Left ventricle myocardium inferior (tissue), 1 donor: ENCODE results near the gene PIPOX. TPM values are rescaled to one million over a fixed set of nuclear protein-coding genes. Genes with fewer than 3 reads are reported as not detected.

Experiments used
- DNase-seq: peaks from one replicate; pipeline ENCODE4 v3.0.0-alpha.2; 2020
- H3K27ac ChIP-seq: fragments of 200-600 bp; replicated peaks from 2 replicates; pipeline ENCODE4 v1.8.0; 2021
- H3K27me3 ChIP-seq: fragments of 200-600 bp; 2 replicates; pipeline ENCODE4 v1.8.0; 2021; ENCODE audit warnings: low read depth
- H3K36me3 ChIP-seq: fragments of 200-600 bp; 2 replicates; pipeline ENCODE4 v1.8.0; 2021
- H3K4me1 ChIP-seq: fragments of 200-600 bp; 2 replicates; pipeline ENCODE4 v1.8.0; 2021
- H3K4me3 ChIP-seq: fragments of 200-600 bp; 2 replicates; pipeline ENCODE4 v1.8.0; 2021; ENCODE audit warnings: mild to moderate bottlenecking, moderate library complexity
- H3K9me3 ChIP-seq: fragments of 200-600 bp; replicated peaks from 2 replicates; pipeline ENCODE4 v1.8.0; 2021
- intact Hi-C: fragments of 100-400 bp; cut with micrococcal nuclease; formaldehyde crosslinking; loops from one replicate; pipeline ENCODE4 v1.11.0; 2022
- total RNA-seq: library from RNA; stranded (reverse); fragmentation: NEBNext Ultra II Directional; extraction: Animal tissue kit (Norgen Biotek cat#: 25700); gene quantifications from one replicate; pipeline ENCODE4 v1.2.1, GENCODE V29; 2021
- TF ChIP-seq, protein P1 (sequence below): fragments of 200-600 bp; IDR thresholded peaks from 2 replicates; pipeline ENCODE4 v1.8.0; 2021; ENCODE audit warnings: antibody characterized with exemption, mild to moderate bottlenecking, borderline replicate concordance
- donor health status: DM: no; HTN: yes; CAD: no; lungs with severe emphysema.

Gene PIPOX
- total RNA-seq, 1 donor from 2014 or later, result 0.60 TPM

DNA sequence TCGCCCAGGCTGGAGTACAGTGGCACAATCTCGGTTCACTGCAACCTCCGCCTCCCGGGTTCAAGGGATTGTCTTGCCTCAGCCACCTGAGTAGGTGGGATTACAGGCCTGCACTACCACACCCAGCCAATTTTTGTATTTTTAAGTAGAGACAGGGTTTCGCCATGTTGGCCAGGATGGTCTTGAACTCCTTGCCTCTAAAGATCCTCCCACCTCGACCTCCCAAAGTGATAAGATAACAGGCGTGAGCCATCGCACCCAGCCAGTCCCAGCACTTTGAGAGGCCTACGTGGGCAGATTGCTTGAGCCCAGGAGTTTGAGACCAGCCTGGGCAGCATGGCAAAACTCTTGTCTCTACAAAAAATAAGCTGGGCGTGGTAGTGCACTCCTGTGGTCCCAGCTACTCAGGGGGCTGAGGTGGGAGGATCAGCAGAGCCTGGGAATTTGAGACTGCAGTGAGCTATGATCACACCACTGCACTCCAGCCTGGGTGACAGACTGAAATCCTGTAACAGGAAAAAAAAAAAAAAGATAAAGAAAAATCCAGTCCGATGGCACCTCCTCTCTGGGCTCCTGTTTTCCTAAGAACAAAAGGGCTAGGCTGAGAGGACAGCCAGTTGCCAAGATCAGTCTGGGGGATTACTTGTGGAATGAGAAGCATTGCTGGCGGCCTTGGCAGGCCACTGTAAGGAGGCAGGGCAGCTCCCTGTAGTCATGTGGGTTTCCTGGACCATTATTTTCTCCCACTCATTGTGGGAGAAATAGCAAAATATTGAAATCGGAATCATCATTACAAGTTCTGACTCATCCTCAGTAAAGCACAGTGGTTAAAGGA is 3.0 kb upstream of the PIPOX start:
- H3K4me1 ChIP-seq, result peaks cover 9% of the 10 kb centered on the region
- TF ChIP-seq, protein P1, sequence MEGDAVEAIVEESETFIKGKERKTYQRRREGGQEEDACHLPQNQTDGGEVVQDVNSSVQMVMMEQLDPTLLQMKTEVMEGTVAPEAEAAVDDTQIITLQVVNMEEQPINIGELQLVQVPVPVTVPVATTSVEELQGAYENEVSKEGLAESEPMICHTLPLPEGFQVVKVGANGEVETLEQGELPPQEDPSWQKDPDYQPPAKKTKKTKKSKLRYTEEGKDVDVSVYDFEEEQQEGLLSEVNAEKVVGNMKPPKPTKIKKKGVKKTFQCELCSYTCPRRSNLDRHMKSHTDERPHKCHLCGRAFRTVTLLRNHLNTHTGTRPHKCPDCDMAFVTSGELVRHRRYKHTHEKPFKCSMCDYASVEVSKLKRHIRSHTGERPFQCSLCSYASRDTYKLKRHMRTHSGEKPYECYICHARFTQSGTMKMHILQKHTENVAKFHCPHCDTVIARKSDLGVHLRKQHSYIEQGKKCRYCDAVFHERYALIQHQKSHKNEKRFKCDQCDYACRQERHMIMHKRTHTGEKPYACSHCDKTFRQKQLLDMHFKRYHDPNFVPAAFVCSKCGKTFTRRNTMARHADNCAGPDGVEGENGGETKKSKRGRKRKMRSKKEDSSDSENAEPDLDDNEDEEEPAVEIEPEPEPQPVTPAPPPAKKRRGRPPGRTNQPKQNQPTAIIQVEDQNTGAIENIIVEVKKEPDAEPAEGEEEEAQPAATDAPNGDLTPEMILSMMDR, result no peak
- H3K36me3 ChIP-seq, result no peaks in the 10 kb centered on the region
- H3K27ac ChIP-seq, result no peak overlapping the region
- peaks cover 40% of the 10 kb centered on the region for H3K27me3 ChIP-seq
- peaks cover 4% of the 10 kb centered on the region for H3K9me3 ChIP-seq
- H3K4me3 ChIP-seq, result no peak overlapping the region
- DNase-seq, result no peak
- intact Hi-C loops, result no loop called here

DNA sequence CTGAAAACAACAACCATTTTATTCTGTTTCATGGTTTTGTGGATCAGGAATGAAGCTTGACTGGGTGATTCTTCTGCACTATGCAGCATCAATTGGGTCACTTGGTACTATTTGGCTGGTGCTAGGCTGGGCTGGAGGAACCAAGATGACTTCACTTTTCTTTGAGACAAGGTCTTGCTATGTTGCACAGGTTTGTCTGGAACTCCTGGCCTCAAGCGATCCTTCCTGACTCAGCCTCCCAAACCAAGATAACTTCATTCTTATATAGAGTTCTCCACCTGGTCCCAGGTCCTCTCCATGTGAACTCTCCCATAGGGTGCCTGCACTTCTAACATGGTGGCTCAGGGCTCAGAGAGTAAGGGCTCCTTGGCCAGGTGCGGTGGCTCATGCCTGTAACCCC is 1.9 kb upstream of the PIPOX start:
- Histone ChIP-seq H3K27me3 (peaks cover 38% of the 10 kb centered on the region), H3K4me1 (peaks cover 9% of the 10 kb centered on the region), H3K4me3 (no peak overlapping the region), H3K36me3 (no peaks in the 10 kb centered on the region), H3K9me3 (no peaks in the 10 kb centered on the region), H3K27ac (no peak overlapping the region)
- TF ChIP-seq, protein P1, result no peak
- intact Hi-C loops, result no loop called here
- no peak for DNase-seq

DNA sequence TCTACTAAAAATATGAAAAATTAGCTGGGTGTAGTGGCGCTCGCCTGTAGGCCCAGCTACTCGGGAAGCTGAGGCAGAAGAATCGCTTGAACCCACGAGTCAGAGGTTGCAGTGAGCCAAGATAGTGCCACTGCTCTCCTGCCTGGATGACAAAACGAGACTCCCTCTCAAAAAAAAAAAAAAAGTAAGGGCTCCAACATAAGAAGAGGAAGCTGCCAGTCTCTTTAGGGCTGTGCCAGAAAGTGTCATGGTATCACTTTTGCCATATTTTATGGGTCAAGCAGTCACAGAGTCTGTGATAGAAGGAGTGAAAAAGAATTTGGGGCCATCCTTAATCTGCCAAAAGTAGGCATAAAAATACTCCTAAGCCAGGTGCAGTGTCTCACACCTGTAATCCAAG is 1.4 kb upstream of the PIPOX start:
- no peaks in the 10 kb centered on the region for H3K36me3 ChIP-seq
- H3K9me3 ChIP-seq, result no peaks in the 10 kb centered on the region
- intact Hi-C loops, result no loop called here
- TF ChIP-seq, protein P1, result no peak
- peaks cover 9% of the 10 kb centered on the region for H3K4me1 ChIP-seq
- H3K27ac ChIP-seq, result no peak overlapping the region
- H3K4me3 ChIP-seq, result no peak overlapping the region
- H3K27me3 ChIP-seq, result peaks cover 38% of the 10 kb centered on the region
- no peak for DNase-seq

DNA sequence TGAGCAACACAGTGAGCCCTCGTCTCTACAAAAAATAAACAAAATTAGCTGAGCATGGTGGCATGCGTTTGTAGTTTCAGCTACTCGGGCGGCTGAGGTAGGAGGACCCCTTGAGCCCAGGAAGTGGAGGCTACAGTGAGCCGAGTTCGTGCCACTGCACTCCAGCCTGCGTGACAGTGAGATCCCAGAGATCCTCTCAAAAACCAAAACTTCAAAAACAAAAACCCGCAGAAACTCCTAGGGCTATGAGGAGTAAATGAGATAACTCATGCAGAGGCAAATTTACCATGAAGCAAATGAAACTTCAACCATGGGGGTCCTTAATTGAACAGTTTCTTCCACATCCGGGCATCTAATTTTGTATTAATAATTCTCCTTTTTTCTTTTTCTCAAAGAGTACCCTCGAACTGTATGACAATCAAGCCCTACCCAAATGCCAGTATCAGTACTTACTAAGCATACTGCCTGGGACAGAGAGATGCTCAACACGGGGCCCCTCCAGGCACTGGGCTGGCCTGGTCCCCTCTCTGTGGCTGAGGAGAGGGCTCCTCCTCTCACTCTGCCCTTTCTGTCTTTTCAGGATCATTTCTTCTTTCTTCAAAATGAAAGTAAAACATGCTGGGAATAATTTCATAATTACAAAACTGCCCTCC is 789 bp upstream of the PIPOX start:
- TF ChIP-seq, protein P1, result no peak
- no peaks in the 10 kb centered on the region for H3K36me3 ChIP-seq
- intact Hi-C loops, result no loop called here
- H3K9me3 ChIP-seq, result no peaks in the 10 kb centered on the region
- no peak for DNase-seq
- H3K27ac ChIP-seq, result no peak overlapping the region
- H3K4me1 ChIP-seq, result peaks cover 9% of the 10 kb centered on the region
- no peak overlapping the region for H3K4me3 ChIP-seq
- peaks cover 40% of the 10 kb centered on the region for H3K27me3 ChIP-seq

DNA sequence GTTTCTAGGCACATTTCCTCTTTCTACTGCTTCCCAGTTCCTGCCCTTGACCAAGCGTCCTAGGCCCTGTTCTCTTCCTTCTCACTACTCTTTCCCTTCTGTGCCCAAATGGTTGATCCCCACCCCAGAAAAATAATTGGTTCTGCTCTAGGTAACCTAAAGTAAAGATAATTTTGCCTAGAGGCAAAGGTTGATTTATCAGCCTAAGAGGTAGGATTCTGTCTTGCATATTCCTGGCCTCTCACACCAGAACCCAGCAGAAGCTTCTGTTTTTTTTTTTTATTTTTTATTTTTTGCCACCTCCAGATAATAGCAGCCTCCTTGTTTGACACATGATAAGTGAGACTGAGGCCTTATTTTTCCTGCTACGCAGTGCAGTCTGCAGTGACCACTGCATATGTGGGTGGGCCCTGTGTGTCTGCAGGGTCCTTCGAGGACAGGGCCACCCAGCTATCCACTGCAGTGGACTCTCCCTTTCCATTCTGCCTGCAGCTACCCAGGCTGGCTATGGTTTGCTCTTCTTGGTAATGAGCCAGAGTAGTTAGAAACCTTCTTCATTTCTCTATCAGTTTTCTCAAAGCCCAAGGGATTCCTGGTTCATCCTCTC is 701 bp downstream of the PIPOX start:
- DNase-seq, result no peak
- Histone ChIP-seq H3K36me3 (no peaks in the 10 kb centered on the region), H3K9me3 (no peaks in the 10 kb centered on the region), H3K27ac (no peak overlapping the region), H3K27me3 (peaks cover 28% of the 10 kb centered on the region), H3K4me1 (peaks cover 9% of the 10 kb centered on the region), H3K4me3 (no peak overlapping the region)
- intact Hi-C loops, result no loop called here
- TF ChIP-seq, protein P1, result no peak
